GM12865 (cell line): Measurements from ENCODE around the gene ARHGEF19.
"Not testable (repeated sequence)": the region's sequence is repeated elsewhere in the genome, so short reads cannot be mapped to it uniquely, and the experiment has no call there.

ENCODE experiments used
- DNase-seq: peaks from one replicate; pipeline ENCODE4 v3.0.0; 2010; ENCODE audit warnings: low read depth
- H3K4me3 ChIP-seq: 2 replicates; pipeline ENCODE4 v1.5.1; 2011; ENCODE audit warnings: mild to moderate bottlenecking, low read depth, low read length, control low read depth
- CTCF ChIP-seq: IDR thresholded peaks from 2 replicates; pipeline ENCODE4 v1.5.1; 2011; ENCODE audit warnings: low read length, control low read depth, low read depth, inconsistent platforms; ENCODE audit not compliant: insufficient read depth; ENCODE audit errors: missing control alignments

The ARHGEF19 gene

GRCh38 chr1:16219968-16220500 is 7.6 kb upstream of the ARHGEF19 start:
- DNase-seq = no peak
- no peak overlapping the region for H3K4me3 ChIP-seq
- TF ChIP-seq CTCF = no peak

GRCh38 chr1:16218674-16219071 is 6.2 kb upstream of the ARHGEF19 start:
- DNase-seq = no peak
- no peak for TF ChIP-seq CTCF
- no peak overlapping the region for H3K4me3 ChIP-seq

GRCh38 chr1:16218014-16218673 is 5.7 kb upstream of the ARHGEF19 start:
- no peak for TF ChIP-seq CTCF
- H3K4me3 ChIP-seq = no peak overlapping the region
- DNase-seq = no peak

GRCh38 chr1:16217061-16217785 is 4.8 kb upstream of the ARHGEF19 start:
- TF ChIP-seq CTCF = no peak
- H3K4me3 ChIP-seq = peak overlapping the region; percentile 52
- peak; percentile 97 for DNase-seq

GRCh38 chr1:16215882-16216753 is 3.7 kb upstream of the ARHGEF19 start:
- DNase-seq = peak; percentile 79
- peak overlapping the region; percentile 52 for H3K4me3 ChIP-seq
- TF ChIP-seq CTCF = no peak

- not testable (repeated sequence) for H3K4me3 ChIP-seq, DNase-seq
These were observed 2.8 kb upstream of the ARHGEF19 start for GRCh38 chr1:16215240-16215639.

- H3K4me3 ChIP-seq, DNase-seq: not testable (repeated sequence)
These were observed 1.1 kb upstream of the ARHGEF19 start for GRCh38 chr1:16213544-16213943.
